Activated T-cell treated with anti-CD3 and anti-CD28 coated beads, Interleukin-2, amount 50 U/mL, for 72 hours (primary cell): ENCODE data around the gene HUS1B. TPM values are rescaled to one million over a fixed set of nuclear protein-coding genes. Genes with fewer than 3 reads are reported as not detected.

Experiments
- ATAC-seq, 2 donors: fragments of 150-1000 bp; cut with Tn5 transposase; replicated peaks in 1 of 2; 2 replicates each; pipeline ENCODE4 v1.10.0; 2021; ENCODE audit warnings: moderate library complexity in 2 of 2, mild to moderate bottlenecking in 1 of 2
- DNase-seq, 2 donors: peaks; one replicate each; pipeline ENCODE4 v3.0.0; 2021 to 2022; ENCODE audit warnings: mixed read lengths in 1 of 2
- H3K27ac Mint-ChIP-seq: one replicate; pipeline ENCODE4 v1.8.0; 2022; ENCODE audit warnings: mild to moderate bottlenecking, moderate library complexity, mixed read lengths
- H3K27me3 Mint-ChIP-seq: one replicate; pipeline ENCODE4 v1.8.0; 2022; ENCODE audit warnings: low read depth, mixed read lengths
- H3K36me3 Mint-ChIP-seq, 2 donors: one replicate each; pipeline ENCODE4 v1.8.0; 2022; ENCODE audit warnings: mixed read lengths in 2 of 2, mild to moderate bottlenecking in 1 of 2; ENCODE audit not compliant: insufficient read depth in 2 of 2
- H3K4me1 Mint-ChIP-seq: one replicate; pipeline ENCODE4 v1.8.0; 2022; ENCODE audit warnings: low read depth, mixed read lengths
- H3K4me3 Mint-ChIP-seq, 2 donors: one replicate each; pipeline ENCODE4 v1.8.0; 2022; ENCODE audit warnings: mild to moderate bottlenecking in 2 of 2, mixed read lengths in 2 of 2, moderate library complexity in 2 of 2
- H3K9me3 Mint-ChIP-seq, 2 donors: one replicate each; pipeline ENCODE4 v1.8.0; 2022; ENCODE audit warnings: mixed read lengths in 2 of 2
- total RNA-seq, 2 donors: library from RNA; stranded (reverse); gene quantifications; one replicate each; pipeline ENCODE4 v1.2.3, GENCODE V29; 2022

The HUS1B gene
- total RNA-seq, 2 donors from 2014 or later = 0.79 to 0.89 TPM

- ATAC-seq = peak; percentile 86 to 89
- DNase-seq = peak; percentile 70 to 81
- peaks cover 35% of the 10 kb centered on the region for H3K4me1 Mint-ChIP-seq
- H3K27ac Mint-ChIP-seq = peak overlapping the region; percentile 85
- peak overlapping the region; percentile 87 to 91 for H3K4me3 Mint-ChIP-seq
- peaks cover 0 to 2% of the 10 kb centered on the region in 2 donors for H3K36me3 Mint-ChIP-seq
- no peaks in the 10 kb centered on the region for H3K9me3 Mint-ChIP-seq
- no peaks in the 10 kb centered on the region for H3K27me3 Mint-ChIP-seq
Observed at GRCh38 chr6:692356-692851, 35.5 kb upstream of the HUS1B start.

DNA sequence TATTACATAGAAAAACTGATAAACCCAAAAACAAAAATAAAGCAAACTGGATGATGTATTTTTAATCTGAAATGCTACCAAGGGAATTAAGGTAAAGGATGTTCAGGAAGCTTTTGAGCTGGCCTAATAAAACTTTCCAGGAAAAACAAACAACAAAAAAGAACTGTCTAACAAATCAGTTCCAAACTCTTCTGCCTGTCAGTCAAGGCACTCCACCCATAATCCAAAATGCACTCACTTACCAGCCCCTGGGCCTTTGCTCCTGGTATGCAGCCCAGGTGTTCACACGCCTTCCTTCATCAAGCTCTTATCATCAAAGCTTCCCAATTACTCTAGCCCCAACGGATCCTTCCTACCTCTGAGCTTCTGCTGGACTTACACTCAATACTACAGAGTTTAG, 32.3 kb upstream of the HUS1B start:
- ATAC-seq (no peak), DNase-seq (no peak)
- Mint-ChIP-seq H3K27me3 (no peaks in the 10 kb centered on the region), H3K9me3 (no peaks in the 10 kb centered on the region), H3K36me3 (peaks cover 0 to 3% of the 10 kb centered on the region in 2 donors), H3K4me3 (no peak overlapping the region), H3K4me1 (peaks cover 36% of the 10 kb centered on the region), H3K27ac (no peak overlapping the region)

DNA sequence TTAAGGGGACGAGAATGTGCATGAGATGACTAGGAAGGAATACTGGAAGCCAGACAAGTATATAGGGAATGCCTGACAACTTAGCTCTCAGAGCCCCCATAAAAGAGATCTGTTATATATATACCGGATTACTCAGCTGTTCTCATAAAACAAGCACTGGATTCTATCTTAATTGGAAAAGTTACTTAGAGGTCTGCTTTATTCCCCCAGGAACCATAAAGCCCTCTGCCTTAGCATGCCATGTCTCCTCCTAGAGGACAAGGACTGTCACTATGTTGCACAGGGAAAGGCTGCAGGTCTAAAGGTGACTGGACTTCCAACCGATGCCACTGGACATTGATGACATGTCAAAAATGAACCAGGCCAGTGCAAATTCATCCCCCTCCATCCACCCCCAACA, 29.6 kb upstream of the HUS1B start:
- ATAC-seq = no peak
- Mint-ChIP-seq H3K36me3 (peaks cover 0 to 5% of the 10 kb centered on the region in 2 donors), H3K27me3 (no peaks in the 10 kb centered on the region), H3K4me1 (peaks cover 48% of the 10 kb centered on the region), H3K4me3 (no peak overlapping the region), H3K9me3 (no peaks in the 10 kb centered on the region), H3K27ac (no peak overlapping the region)
- no peak for DNase-seq

- Mint-ChIP-seq H3K4me1 (peaks cover 47% of the 10 kb centered on the region), H3K27me3 (no peaks in the 10 kb centered on the region)
Observed at GRCh38 chr6:684831-685636, 28.1 kb upstream of the HUS1B start.

DNA sequence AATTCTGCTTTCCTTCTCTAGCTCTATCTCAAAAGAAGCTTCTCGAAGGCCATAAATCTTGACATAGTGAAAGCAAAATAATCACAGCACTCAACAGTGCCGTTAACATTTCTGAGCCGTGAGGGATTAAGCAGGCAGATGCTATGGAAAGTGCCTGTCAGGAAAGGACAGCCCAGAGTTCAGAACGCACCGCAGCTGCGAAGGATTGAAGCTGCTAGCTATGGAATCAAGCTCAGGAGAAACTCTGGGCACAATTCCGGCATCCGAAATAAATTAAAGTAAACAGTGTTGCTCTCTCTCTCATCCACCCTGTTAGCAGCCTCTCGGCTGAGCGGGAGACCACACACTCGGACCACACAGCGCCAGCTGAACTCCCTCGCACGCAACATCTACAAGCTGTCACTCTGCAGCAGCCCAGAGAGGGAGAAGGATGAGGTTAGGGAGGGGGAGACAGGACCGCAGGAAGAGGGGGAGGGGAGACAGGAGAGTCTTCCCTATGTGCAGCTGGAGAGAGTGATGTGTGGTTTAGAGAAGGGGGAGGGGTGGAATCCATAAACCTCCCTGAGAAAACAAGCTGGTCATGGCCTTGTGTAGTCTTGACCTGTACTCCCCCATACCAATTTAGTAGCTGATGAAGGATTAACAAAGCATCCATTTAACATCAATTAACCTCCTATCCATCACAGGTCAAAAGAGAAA, 27.0 kb upstream of the HUS1B start:
- Mint-ChIP-seq H3K27ac (no peak overlapping the region), H3K27me3 (no peaks in the 10 kb centered on the region), H3K4me1 (peaks cover 46% of the 10 kb centered on the region), H3K9me3 (no peaks in the 10 kb centered on the region), H3K4me3 (peak overlapping the region; percentile 67 to 86), H3K36me3 (peaks cover 0 to 5% of the 10 kb centered on the region in 2 donors)
- peak; percentile 15 to 28 for DNase-seq
- peak in 1 of 2 donors; percentile 21 for ATAC-seq

More at GRCh38 chr6:684831-685636, 28.1 kb upstream of the HUS1B start:
- ATAC-seq (peak; percentile 98 to 99), DNase-seq (peak; percentile 49 to 50)
- peak overlapping the region; percentile 71 to 72 for H3K4me3 Mint-ChIP-seq
- no peaks in the 10 kb centered on the region for H3K9me3 Mint-ChIP-seq
- H3K36me3 Mint-ChIP-seq = peaks cover 0 to 5% of the 10 kb centered on the region in 2 donors
- H3K27ac Mint-ChIP-seq = peak overlapping the region; percentile 87

- no peak overlapping the region for H3K27ac Mint-ChIP-seq
- H3K36me3 Mint-ChIP-seq = peaks cover 3 to 5% of the 10 kb centered on the region in 2 donors
Observed at GRCh38 chr6:680666-681340, 23.9 kb upstream of the HUS1B start.

GRCh38 chr6:680251-680650, 23.4 kb upstream of the HUS1B start:
- ATAC-seq = no peak
- peaks cover 3 to 4% of the 10 kb centered on the region in 2 donors for H3K36me3 Mint-ChIP-seq
- H3K4me1 Mint-ChIP-seq = peaks cover 56% of the 10 kb centered on the region
- H3K4me3 Mint-ChIP-seq = no peak overlapping the region
- no peak overlapping the region for H3K27ac Mint-ChIP-seq
- H3K9me3 Mint-ChIP-seq = no peaks in the 10 kb centered on the region
- no peaks in the 10 kb centered on the region for H3K27me3 Mint-ChIP-seq
- DNase-seq = no peak

More at GRCh38 chr6:680666-681340, 23.9 kb upstream of the HUS1B start:
- Mint-ChIP-seq H3K9me3 (no peaks in the 10 kb centered on the region), H3K27me3 (no peaks in the 10 kb centered on the region), H3K4me3 (no peak overlapping the region), H3K4me1 (peaks cover 55% of the 10 kb centered on the region)
- ATAC-seq (no peak), DNase-seq (no peak)

DNA sequence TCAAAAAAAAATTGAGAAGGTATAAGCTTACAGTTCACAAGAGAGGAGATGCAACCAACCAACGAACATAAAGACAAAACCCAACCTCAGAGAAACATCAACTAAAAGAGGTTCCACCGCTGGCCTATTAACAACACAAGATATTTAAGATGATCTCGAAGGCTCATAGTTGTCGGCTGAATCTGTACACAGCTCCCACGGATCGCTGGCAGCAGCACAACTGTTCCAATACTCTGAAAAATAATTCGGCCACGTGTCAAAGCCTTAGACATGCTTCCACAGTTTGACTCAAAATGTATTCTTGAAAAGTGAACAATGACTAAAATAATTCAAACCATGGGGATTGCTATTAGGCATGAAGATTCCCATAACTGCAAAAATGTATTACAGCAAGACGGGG, 22.4 kb upstream of the HUS1B start:
- ATAC-seq = no peak
- no peak for DNase-seq
- Mint-ChIP-seq H3K4me1 (peaks cover 65% of the 10 kb centered on the region), H3K9me3 (no peaks in the 10 kb centered on the region), H3K27me3 (no peaks in the 10 kb centered on the region), H3K4me3 (no peak overlapping the region), H3K36me3 (peaks cover 3 to 7% of the 10 kb centered on the region in 2 donors), H3K27ac (no peak overlapping the region)

GRCh38 chr6:678520-678919, 21.6 kb upstream of the HUS1B start:
- Mint-ChIP-seq H3K9me3 (no peaks in the 10 kb centered on the region), H3K4me1 (peaks cover 58% of the 10 kb centered on the region)

GRCh38 chr6:677919-678318, 21.0 kb upstream of the HUS1B start:
- Mint-ChIP-seq H3K27me3 (no peaks in the 10 kb centered on the region), H3K9me3 (no peaks in the 10 kb centered on the region), H3K36me3 (peaks cover 3 to 7% of the 10 kb centered on the region in 2 donors), H3K27ac (no peak overlapping the region), H3K4me1 (peaks cover 52% of the 10 kb centered on the region), H3K4me3 (no peak overlapping the region)
- DNase-seq = no peak
- ATAC-seq = no peak

More at GRCh38 chr6:678520-678919, 21.6 kb upstream of the HUS1B start:
- DNase-seq (no peak), ATAC-seq (no peak)
- H3K27me3 Mint-ChIP-seq = no peaks in the 10 kb centered on the region
- H3K36me3 Mint-ChIP-seq = peaks cover 3 to 7% of the 10 kb centered on the region in 2 donors
- no peak overlapping the region for H3K4me3 Mint-ChIP-seq
- no peak overlapping the region for H3K27ac Mint-ChIP-seq

DNA sequence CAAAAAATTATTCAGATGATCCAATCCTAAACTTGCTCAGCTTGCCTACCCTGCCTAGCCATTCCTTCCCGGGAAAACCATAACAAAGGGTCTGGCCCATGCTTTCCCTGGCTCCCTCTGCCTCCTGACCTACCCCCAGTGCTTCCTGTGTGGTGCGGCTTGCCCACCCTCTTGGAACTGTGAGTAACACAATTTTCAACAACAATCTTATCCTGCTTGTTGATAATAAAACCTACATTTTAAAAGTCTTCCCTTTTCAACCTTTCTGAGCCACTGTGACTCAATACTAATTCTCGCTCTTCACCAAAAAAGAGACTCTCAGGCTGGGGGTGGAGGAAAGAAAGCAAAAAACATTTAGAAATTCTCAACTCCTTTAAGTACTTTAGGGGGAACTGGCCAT, 18.1 kb upstream of the HUS1B start:
- peak; percentile 54 to 83 for ATAC-seq
- DNase-seq = peak in 1 of 2 donors; percentile 10
- peak overlapping the region; percentile 21 for H3K27ac Mint-ChIP-seq
- peaks cover 28% of the 10 kb centered on the region for H3K4me1 Mint-ChIP-seq
- peaks cover 0 to 5% of the 10 kb centered on the region in 2 donors for H3K9me3 Mint-ChIP-seq
- peak overlapping the region; percentile 24 to 63 for H3K4me3 Mint-ChIP-seq
- H3K36me3 Mint-ChIP-seq = peaks cover 7 to 11% of the 10 kb centered on the region in 2 donors
- no peaks in the 10 kb centered on the region for H3K27me3 Mint-ChIP-seq

DNA sequence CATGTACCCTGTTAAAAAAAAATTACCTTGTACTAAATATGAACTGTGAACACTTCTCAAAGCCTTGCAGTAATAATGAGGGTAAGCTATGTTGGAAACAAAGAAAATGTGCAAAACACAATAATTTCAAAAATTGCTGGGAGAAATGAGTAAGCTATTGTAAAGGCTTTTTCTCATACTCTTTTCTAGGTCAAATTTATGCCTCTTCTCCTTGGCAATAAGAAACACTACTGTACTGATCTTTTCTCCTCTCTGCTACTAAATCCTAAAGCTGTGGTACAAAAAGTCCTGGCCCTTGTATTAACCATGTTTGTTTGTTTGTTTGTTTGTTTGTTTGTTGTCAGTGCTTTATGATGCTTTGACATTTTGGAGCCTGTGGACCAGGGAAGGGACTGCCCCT, 17.5 kb upstream of the HUS1B start:
- H3K4me3 Mint-ChIP-seq = peak overlapping the region; percentile 24 to 63
- no peak overlapping the region for H3K27ac Mint-ChIP-seq
- peaks cover 7 to 11% of the 10 kb centered on the region in 2 donors for H3K36me3 Mint-ChIP-seq
- DNase-seq (no peak), ATAC-seq (peak in 1 of 2 donors; percentile 23)
- H3K4me1 Mint-ChIP-seq = peaks cover 23% of the 10 kb centered on the region
- peaks cover 0 to 5% of the 10 kb centered on the region in 2 donors for H3K9me3 Mint-ChIP-seq
- no peaks in the 10 kb centered on the region for H3K27me3 Mint-ChIP-seq
